Pancreas (tissue), 10 donors: ENCODE measurements around the gene APP. TPM values are rescaled to one million over a fixed set of nuclear protein-coding genes. Genes with fewer than 3 reads are reported as not detected.

Experiments
- ATAC-seq, 4 donors: fragments of 200-7000 bp; cut with Tn5 transposase; one replicate each; pipeline versions ENCODE4 v1.8.0 to v1.9.1; 2020; ENCODE audit warnings: mild to moderate bottlenecking in 4 of 4, moderate library complexity in 4 of 4
- DNase-seq, 6 donors: peaks; one replicate each; pipeline ENCODE4 v3.0.0-alpha.2; 2020
- FAIRE-seq: peaks from 2 replicates; lab custom pipeline; 2012; peaks lifted over from hg19 to GRCh38; lab: Jason Lieb, UNC
- H3K27ac ChIP-seq, 4 donors: fragments of 200-600 bp; sonication (generic); 1 replicate in 3 of 4; 2 replicates in 1 of 4; pipeline versions ENCODE4 v1.5.0 to v1.8.0; 2020
- H3K27me3 ChIP-seq, 4 donors: fragments of 200-600 bp; one replicate each; pipeline ENCODE4 v1.8.0; 2021
- H3K36me3 ChIP-seq, 3 donors: fragments of 200-600 bp; sonication (generic) in 1 of 3; one replicate each; pipeline versions ENCODE4 v1.5.0 to v1.8.0; 2020 to 2021
- H3K4me1 ChIP-seq, 3 donors: fragments of 200-600 bp; one replicate each; pipeline ENCODE4 v1.8.0; 2021
- H3K4me3 ChIP-seq, 4 donors: fragments of 200-600 bp; sonication (generic) in 2 of 4; one replicate each; pipeline versions ENCODE4 v1.5.0 to v1.8.0; 2020 to 2021
- H3K9me3 ChIP-seq, 4 donors: fragments of 200-600 bp; one replicate each; pipeline ENCODE4 v1.8.0; 2021
- WGBS, 2 donors: extraction: QIAGEN DNeasy Blood & Tissue Kit; methylation state at CpG; one replicate each; pipeline ENCODE4 v1.1.7; 2013; 5-methylcytosine and 5-hydroxymethylcytosine counted together
- intact Hi-C, 3 donors: fragments of 100-400 bp; cut with DNase I; formaldehyde crosslinking; loops; one replicate each; pipeline versions ENCODE4 v1.11.1 to v1.14.2; 2022
- polyA plus RNA-seq, 2 donors: library from polyadenylated mRNA; stranded (reverse); fragments of 200-250 nt; gene quantifications; one replicate each; pipeline ENCODE4 v1.2.3, GENCODE V29; 2013
- total RNA-seq, 6 donors: library from RNA; stranded (reverse); fragmentation: NEBNext Ultra II Directional in 4 of 6; extraction: Animal tissue kit (Norgen Biotek cat#: 25700) in 4 of 6; gene quantifications; one replicate each; pipeline versions ENCODE4 v1.2.1 to v1.2.4, GENCODE V29; 2021 to 2023
- TF ChIP-seq, protein P1 (sequence below), 4 donors: fragments of 200-600 bp; sonication (generic) in 3 of 4; IDR thresholded peaks; one replicate each; pipeline versions ENCODE4 v1.5.0 to v1.8.0; 2021; ENCODE audit warnings: antibody characterized with exemption in 4 of 4
- donor health status: healthy with polysubstance abuse.
- donor health status: DM: no; HTN: no; CAD: no; lungs with moderate emphysema.
- donor health status: DM: no; HTN: no; CAD: no.
- donor health status: control.
- donor health status: control.
- donor health status: Bipolar disorder and iron deficiency.
- donor health status: DM: yes; HTN: yes; CAD: no.
- donor health status: DM: no; HTN: no; CAD: no.
- donor health status: DM: no; HTN: no; CAD: no.
- donor health status: DM: yes; HTN: yes; CAD: no.

Gene APP
- total RNA-seq: 100 to 1,000 TPM; 156 to 372 (median 180) TPM
- 100 to 1,000 TPM in 1 of 2 donors, 10 to 100 TPM in 1; 50.7 to 164 TPM for polyA plus RNA-seq

DNA sequence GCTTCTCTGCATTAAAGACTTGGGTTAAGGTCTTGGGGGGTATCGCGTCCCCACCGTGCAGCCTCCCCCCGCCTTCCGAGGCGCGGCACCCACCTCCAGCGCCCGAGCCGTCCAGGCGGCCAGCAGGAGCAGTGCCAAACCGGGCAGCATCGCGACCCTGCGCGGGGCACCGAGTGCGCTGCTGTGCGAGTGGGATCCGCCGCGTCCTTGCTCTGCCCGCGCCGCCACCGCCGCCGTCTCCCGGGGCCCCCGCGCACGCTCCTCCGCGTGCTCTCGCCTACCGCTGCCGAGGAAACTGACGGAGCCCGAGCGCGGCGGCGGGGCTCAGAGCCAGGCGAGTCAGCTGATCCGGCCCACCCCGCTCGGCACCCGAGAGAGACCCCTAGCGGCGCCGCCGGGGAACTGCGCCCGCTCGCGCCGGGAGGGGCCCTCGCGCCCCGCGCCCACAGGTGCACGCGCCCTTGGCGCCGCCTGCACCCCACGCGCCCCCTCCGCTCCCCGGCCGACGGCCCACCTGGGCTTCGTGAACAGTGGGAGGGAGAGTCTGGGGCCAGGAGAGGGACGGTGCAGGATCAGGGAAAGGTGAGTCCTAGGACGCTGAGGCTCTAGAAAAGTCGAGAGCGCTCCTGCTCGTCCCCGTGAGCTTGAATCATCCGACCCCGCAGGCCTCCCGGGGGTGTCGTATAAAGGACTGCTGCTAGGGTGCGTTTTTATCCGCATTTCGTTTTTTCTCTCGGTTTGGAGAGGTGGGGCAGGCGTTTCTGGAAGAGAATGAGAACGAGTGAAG, at the start of gene APP:
TSS of gene APP (minus strand) at position 300 of the 787 bp plus-strand sequence. CDS start at position 150, 150 bp downstream.
- Histone ChIP-seq H3K4me3 (peak within 1 kb of the TSS; percentile 88 to 94 (median 90)), H3K27me3 (no peaks in the 10 kb centered on the region), H3K4me1 (peaks cover 13 to 30% (median 13%) of the 10 kb centered on the region in 3 donors), H3K9me3 (no peaks in the 10 kb centered on the region), H3K36me3 (no peaks in the 10 kb centered on the region), H3K27ac (peak within 1 kb of the TSS; percentile 71 to 91 (median 80))
- DNase-seq (peak; percentile 80 to 99 (median 90)), ATAC-seq (peak; percentile 81 to 88 (median 86)), FAIRE-seq (no peak)
- intact Hi-C loops: loop anchor here in 2 of 3 donors (5.0 to 10.0 kb wide), 2 partner anchors 273 to 286 kb away; no protein-coding TSS in a partner anchor
- TF ChIP-seq, protein P1, sequence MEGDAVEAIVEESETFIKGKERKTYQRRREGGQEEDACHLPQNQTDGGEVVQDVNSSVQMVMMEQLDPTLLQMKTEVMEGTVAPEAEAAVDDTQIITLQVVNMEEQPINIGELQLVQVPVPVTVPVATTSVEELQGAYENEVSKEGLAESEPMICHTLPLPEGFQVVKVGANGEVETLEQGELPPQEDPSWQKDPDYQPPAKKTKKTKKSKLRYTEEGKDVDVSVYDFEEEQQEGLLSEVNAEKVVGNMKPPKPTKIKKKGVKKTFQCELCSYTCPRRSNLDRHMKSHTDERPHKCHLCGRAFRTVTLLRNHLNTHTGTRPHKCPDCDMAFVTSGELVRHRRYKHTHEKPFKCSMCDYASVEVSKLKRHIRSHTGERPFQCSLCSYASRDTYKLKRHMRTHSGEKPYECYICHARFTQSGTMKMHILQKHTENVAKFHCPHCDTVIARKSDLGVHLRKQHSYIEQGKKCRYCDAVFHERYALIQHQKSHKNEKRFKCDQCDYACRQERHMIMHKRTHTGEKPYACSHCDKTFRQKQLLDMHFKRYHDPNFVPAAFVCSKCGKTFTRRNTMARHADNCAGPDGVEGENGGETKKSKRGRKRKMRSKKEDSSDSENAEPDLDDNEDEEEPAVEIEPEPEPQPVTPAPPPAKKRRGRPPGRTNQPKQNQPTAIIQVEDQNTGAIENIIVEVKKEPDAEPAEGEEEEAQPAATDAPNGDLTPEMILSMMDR (IDR thresholded peaks at IDR 0.05): peak; percentile 97 to 99 (median 98)
- WGBS, 2 donors: 1% methylated on average over 82 to 88 of the region's 88 CpGs

DNA sequence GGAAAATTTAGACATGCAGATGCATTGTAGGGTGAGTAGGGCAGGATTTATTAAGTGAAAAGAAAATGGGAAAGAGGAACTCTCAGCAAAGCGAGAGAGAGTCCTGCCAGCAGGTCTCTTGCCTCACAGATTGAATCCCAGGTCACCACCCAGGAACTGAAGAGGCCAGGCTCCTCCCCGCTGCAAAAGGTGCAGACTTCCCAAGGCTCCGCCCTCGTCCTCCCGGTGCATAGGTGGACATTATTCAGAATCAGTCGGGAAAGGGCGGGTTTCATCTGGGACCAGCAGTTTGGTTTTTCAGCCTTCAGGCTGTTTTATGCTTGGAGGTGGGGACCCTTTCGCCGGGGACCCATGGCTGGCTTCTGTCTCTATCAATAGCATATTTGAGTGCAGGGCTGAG, 41.6 kb upstream of the APP start:
- FAIRE-seq (no peak), ATAC-seq (no peak), DNase-seq (no peak)
- no peaks in the 10 kb centered on the region for H3K9me3 ChIP-seq
- WGBS, 2 donors: 69 to 70% methylated on average over 9 of the region's 9 CpGs
- no peaks in the 10 kb centered on the region for H3K4me1 ChIP-seq
- no peaks in the 10 kb centered on the region for H3K36me3 ChIP-seq
- intact Hi-C loops: no loop called here
- H3K27ac ChIP-seq: no peak overlapping the region
- TF ChIP-seq, protein P1 (IDR thresholded peaks at IDR 0.05): no peak
- H3K27me3 ChIP-seq: no peaks in the 10 kb centered on the region
- no peak overlapping the region for H3K4me3 ChIP-seq

DNA sequence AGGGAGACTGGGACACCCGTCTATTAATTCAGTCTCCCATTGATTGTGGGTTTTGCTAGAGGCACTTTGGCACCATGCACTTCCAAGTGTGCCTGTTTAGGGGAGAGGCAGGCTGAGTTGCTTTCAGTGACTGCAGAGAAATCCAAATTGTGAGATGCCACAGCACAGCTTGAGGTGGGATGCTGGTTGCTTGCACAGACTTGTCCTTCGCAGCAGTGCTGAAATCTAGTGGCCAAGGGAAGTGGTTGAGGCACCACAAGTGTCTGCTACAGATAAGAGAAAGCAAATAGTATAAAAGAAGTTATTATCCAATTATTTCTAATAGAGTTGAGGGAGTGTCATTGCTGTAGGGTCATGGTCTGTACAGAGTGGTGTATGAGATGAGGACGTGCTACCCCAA, 40.0 kb upstream of the APP start:
- no peak for ATAC-seq
- intact Hi-C loops: no loop called here
- FAIRE-seq: no peak

DNA sequence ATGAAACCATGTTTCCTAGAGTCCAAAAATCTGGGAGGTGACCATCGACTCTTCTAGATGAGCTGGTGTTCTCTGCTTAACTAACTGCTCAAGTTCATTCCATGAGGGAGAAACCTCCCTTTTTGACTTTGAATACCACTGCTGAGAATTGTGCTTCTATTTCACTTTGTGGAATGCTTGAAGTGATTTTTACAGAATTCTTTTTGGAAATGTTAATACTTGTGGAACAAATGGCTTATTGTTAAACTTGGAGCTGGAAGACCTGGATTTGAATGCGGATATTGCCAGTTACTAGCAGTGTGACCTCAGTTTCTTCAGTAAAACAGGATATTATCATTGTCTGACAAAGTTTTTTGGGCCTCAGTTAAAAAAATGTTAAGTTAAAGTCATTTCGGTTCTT, 36.5 kb upstream of the APP start:
- H3K4me1 ChIP-seq: no peaks in the 10 kb centered on the region
- intact Hi-C loops: no loop called here
- DNase-seq (no peak), ATAC-seq (no peak), FAIRE-seq (no peak)
- no peak overlapping the region for H3K27ac ChIP-seq
- H3K36me3 ChIP-seq: no peaks in the 10 kb centered on the region
- TF ChIP-seq, protein P1 (IDR thresholded peaks at IDR 0.05): no peak
- no peaks in the 10 kb centered on the region for H3K27me3 ChIP-seq
- H3K4me3 ChIP-seq: no peak overlapping the region
- 79 to 86% methylated on average over 3 of the region's 3 CpGs for WGBS, 2 donors
- no peaks in the 10 kb centered on the region for H3K9me3 ChIP-seq

More for the DNA sequence above, 40.0 kb upstream of the APP start:
- Histone ChIP-seq H3K4me1 (no peaks in the 10 kb centered on the region), H3K36me3 (no peaks in the 10 kb centered on the region), H3K27me3 (no peaks in the 10 kb centered on the region), H3K9me3 (no peaks in the 10 kb centered on the region), H3K27ac (no peak overlapping the region), H3K4me3 (no peak overlapping the region)
- TF ChIP-seq, protein P1 (IDR thresholded peaks at IDR 0.05): no peak
- no peak for DNase-seq
- 85 to 90% methylated on average over 3 of the region's 3 CpGs for WGBS, 2 donors

DNA sequence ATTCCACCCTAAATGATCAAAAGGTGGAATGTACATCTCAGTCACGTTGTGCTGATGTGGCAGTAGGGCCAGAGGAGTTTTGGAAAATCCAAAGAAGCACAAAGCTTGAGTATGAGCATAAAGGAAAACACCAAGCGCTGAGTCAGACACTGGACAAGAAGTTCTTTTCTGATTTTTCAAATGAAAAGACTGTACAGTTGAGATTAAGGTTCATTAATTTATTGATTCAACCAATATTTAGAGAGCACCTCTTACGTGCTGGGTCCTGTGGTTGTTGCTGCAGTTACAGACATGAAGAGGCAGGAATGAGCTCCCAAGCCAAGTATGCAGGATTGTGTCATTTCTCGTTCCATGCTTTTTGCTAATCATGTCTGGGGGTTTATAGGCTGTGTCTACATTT, 28.9 kb upstream of the APP start:
- Histone ChIP-seq H3K27ac (no peak overlapping the region), H3K27me3 (no peaks in the 10 kb centered on the region), H3K9me3 (no peaks in the 10 kb centered on the region), H3K4me3 (no peak overlapping the region), H3K36me3 (no peaks in the 10 kb centered on the region), H3K4me1 (no peaks in the 10 kb centered on the region)
- DNase-seq: no peak
- WGBS, 2 donors: 71% methylated on average over 4 of the region's 4 CpGs
- FAIRE-seq: no peak
- no peak for ATAC-seq
- intact Hi-C loops: no loop called here
- TF ChIP-seq, protein P1 (IDR thresholded peaks at IDR 0.05): no peak
